ENCODE data around the gene NINL.

The NINL gene

DNA sequence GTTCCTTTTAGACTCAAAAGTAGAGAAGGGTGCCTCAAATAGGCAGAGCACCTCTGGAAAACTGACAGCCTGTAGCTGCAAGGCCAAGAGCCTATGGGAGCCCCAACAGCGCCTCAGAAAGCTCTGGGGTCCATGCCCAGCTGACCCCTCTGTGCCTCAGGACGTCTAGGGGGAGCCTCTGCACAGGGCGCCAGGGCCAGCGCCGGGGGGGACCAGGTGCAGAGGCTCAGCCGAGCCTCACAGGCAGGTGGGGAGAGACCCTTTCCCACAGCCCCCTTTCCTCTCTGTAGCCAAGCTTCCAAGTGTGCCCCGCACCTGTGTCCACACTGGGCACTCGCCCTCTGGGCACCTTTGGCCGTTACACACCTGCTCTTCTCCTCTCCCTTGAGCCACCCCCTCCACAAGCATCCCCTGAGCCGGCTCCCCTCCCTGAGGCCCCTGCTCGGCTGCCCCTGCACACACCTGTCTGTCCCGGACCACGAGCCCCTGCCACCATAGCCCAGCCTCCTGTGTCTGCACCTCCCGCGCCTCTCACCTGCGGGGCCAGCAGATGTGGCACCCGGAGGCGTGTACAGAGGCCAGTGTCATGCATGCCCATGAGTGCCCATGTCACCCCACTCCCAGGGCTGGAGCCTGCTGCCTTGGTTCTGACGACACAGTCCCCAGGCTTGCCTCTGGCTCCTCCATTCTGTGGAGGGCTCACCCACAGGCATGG lies 124.6 kb downstream of the NINL start:
- no peak for FAIRE-seq

DNA sequence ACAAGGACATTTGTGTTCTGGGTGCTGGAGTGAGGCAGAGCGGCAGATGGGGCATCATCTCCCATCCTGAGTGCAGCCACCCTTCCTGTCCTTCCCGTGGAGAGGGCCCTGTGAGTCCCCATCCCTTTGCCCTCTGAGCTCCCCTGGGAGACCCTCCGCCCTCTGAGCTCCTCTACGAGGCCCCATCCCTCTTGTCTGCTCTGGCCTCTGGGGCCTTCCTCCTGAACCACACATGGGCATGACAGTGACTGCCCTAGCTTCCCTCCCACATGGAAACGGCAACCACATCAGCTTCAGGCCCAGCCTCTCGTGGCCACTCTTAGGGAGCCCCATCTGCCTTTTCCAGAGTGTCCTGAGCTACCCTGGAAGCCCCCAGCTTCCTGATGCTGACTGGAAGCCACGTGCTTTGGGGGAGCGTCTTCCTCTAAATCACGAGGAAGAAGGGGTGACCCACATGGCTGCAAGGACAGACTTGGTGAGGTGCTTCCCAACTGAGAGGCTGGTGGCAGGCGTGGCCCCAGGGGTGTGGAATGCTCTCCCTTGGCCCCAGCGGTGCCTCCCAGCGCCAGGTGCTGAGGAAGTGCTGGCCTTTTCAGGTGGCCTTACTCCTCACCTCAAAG lies 125.3 kb downstream of the NINL start:
- FAIRE-seq: no peak

DNA sequence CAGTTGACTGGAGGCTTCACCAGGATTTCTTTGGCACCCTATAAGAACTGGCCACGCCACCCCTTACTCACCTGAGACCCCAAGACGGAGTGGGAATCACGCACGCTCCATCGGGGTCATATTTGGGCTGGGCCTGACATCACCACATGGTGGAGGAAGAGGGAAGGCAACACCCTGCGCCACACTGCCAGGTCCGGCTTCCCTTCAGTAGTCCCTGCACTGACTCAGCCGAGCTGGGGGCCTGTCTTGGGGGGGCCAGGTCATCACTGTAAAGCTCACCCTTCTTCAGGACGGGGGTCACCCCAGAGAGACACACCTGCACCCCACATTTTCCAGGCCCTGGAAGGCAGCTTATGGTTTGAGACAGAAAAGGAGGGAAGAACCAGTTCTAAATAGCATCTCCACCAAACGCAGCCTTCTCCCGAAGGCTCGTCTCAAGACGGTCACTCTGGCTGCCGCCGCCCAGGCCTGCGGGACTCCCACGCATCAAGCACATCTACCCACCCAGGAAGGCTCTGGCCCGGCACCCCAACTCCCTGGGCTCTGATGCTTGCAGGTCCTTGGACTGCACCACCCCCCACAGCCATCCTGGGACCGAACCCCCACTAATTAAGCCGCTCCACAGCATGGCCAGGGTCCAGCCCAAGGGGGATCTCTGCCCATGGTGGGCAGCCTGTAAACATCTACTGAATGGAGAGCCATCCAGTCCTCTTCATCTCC lies 126.1 kb downstream of the NINL start:
- no peak for FAIRE-seq

DNA sequence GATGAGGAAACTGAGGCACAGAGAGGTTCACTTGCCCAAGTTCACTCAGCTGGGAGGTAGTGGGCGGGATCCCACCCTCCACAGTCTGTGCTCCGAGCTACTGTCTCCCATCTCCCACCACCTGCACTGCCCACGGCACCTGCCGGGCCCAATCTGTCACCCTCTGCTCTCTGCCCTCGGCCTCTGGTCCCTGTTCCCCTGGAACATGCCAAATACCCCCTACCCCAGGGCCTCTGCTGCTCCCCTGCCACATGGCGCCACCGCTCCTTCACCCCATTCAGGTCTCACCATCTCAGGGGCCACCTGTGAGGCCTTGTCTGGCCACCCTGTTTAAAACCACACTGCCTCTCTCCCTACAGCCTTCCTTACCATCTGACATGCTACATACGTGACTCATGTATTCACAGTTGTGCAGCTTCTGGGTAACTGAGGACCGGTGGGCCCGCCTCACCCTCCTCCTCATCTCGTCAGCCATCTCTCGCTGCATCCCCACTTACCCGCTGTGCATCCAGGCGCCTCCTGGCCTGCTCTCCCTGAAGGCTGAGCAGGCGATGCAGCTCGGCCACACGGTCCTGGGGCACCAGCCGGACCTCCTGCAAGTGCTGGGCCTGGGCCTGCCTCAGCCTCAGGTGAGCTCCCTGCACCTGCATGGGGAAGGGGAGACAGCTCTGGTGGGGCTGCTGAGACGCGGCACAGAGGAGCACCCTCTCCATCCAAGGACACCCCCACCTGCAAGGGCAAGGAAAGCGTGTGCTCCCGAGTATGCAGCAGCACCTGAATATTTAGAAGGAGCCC lies 127.2 kb downstream of the NINL start:
- no peak for FAIRE-seq

DNA sequence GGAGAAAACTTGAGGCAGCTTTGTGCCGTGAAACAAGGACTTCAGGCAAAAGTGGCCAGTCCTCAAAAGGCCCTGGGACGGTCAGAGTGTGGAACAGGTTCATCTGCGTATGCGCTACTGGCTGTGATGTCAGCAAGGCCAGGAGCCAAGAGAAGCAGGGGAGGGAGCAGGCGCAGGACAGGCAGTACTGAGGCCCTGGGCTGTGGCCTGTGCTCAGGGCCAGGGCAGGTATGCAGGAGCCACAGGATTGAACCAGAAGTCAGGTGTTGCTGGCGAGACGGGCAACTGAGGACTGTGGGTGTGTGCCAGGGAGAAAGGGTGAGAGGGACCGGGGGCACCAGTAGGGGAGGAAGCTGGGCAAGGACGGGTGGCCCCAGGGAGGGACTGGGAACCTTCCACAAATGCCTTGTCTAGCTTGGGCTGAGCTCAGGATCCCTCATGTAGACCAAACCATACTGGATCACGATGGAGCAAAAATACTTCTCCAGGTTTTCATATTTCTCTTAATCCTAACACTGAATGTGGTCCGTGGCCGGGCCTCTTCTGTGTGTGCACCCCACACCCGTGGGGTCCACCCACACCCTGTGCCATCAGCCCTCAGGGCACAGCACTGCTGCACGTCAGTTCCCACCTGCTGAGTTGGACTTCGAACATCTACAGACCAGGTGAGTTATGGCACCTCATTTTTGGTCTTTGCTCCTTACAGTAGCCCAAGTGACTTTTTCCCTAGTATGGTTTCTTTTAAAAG lies 131.0 kb downstream of the NINL start:
- no peak for FAIRE-seq

DNA sequence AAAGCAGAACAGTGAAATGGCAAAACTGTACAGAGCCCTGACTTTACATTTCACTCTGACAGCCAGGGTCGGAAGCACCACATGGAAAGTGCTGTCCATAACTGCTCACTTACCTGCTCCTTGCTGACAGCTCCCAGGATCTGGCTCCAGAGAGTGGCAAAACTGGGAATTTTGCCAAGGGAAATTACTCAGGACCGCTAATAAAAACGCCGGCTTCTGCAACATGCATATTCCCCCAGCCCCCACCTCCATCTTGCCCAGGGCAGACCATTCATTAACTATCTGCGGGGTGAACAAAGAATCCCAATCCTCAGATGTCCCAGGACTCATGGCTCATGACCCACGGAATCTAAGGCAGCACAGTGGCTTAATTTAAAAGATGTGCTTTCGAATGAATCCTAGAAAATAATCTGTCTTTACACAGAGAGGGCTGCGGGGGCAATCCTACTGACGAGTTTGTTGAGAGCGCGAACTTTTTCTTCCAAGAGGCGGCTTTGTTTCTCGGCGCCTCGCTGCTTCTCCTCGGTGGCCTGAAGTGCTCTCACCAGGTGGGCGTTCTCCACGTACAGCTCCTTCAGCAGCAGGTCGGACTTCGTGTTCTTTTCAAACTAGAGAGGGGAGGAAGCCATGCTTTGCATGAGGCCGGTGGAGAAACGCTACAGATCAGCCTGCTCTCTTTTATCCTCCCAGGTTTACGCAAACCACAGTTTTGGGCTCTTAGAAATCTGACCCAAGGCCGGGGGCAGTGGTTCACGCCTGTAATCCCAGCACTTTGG lies 132.1 kb downstream of the NINL start:
- FAIRE-seq: no peak

DNA sequence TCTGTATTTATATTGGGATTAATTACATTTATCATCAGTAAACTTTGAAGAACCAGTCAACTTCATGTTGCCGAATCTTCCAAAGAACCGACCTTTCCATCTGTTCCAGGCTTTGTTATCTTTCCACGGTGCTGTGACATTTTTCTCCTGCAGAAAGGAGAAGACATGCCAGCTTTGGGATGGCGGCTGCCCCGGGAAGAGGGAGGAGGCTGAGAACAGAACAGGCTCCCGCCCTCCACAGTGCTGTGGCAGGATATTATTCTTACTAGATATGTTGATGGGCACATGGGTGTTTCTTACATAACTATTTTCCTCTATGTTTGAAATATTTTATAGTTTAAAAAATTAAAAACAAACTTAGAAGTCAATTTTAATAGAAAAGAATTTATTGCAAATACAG lies 133.0 kb downstream of the NINL start:
- no peak for FAIRE-seq

DNA sequence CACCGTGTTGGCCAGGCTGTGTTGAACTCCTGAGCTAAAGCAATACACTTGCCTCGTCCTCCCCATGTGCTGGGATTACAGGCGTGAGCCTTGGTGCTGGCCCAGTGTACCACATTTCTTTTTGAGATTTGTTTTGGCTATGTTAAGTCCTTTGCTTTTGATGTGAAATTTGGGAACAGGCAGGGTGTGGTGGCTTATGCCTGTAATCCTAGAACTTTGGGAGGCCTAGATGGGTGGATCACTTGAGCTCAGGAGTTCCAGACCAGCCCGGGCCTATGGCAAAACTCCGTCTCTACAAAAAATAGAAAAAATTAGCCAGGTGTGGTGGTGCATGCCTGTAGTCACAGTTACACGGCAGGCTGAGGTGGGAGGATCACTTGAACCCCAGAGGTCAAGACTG lies 137.7 kb downstream of the NINL start:
- no peak for FAIRE-seq

DNA sequence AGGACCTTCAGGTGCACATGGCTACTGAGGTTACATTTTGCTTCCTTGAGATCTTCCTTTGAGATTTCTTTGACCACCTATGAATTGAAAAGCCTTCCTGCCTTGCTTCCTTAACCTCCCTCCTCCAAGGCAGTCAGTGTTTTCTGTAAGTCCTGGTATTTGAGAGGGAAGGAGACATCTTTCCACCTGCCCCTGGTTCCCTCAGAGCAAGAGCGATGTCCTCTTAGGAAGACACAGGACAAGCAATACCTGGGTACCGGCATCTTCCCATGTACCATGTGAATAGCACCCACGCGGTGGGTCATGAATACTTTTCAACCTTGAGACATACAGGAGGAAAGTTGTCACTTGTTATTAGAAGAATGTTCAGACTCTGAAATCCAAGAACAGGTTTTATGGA lies 140.8 kb downstream of the NINL start:
- no peak for FAIRE-seq

DNA sequence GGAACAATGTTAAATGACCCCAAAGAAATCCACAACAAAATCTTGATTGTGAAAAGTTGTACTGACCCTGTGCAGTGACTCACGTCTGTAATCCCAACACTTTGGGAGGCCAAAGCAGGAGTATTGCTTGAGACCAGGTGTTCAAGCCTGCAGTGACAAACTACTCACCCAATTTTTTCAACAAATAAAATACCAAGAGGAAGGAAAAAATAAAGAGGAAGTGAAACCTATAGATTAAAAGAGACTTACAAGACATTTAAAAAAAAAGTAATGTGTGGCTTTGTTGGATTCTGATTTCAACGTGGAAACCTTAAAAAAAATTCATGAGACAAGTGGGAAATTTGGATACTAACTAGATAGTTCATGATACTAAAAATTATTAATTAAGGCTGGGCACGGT lies 146.0 kb downstream of the NINL start:
- no peak for FAIRE-seq

DNA sequence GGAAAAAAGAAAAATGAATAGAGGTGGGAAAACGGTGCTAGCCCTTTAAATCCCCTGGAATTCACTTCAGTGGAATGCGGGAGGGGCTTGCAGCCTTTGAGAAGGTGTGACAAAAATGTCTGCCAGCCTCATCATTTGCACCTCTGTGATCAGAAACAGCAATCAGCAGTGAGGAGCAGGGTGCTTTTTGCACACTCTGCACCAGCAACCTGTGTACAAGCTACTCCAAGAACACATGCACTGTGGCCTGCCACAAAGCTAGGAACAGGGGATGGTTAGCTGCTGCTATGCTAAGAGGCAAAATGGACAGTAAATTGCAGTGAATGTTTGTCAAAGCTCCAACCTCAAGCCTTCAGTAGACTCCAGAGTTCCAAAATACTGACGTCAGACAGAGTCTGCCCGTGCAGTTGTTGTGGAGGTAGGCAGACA lies 148.2 kb downstream of the NINL start:
- FAIRE-seq: no peak

DNA sequence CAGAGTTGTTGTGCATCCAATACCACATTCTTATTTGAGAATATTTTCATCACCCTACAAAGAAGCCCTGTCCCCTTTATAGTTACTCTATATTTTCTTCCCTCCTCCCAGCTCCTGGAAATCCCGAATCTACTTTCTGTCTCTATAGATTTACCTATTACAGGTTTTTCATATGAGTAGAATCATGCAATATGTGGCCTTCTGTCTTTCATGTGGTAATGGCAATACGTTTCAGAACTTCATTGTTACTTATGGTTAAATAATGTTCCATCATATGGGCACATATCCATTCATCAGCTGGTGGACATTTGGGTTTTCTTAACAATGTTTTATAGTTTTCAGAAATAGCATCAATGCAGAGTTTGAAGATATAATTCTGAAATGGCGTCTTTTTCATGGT lies 160.8 kb downstream of the NINL start:
- FAIRE-seq: no peak

DNA sequence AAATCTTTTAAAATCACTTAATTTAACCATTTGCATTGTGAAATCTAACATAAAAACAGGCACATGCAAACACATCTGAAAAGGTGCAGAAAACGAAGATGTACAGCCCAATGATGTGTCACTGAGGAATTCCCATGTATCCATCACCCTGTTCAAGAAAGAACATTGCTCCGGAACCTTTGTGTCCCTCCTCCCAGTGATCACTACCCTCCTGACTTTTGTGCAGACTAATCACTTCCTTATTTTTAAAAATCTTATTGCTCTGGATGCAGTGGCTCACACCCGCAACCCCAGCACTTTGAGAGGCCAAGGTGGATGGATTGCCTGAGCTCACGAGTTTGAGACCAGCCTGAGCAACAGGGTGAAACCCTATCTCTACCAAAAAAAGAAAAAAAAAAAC lies 163.3 kb downstream of the NINL start:
- no peak for FAIRE-seq

DNA sequence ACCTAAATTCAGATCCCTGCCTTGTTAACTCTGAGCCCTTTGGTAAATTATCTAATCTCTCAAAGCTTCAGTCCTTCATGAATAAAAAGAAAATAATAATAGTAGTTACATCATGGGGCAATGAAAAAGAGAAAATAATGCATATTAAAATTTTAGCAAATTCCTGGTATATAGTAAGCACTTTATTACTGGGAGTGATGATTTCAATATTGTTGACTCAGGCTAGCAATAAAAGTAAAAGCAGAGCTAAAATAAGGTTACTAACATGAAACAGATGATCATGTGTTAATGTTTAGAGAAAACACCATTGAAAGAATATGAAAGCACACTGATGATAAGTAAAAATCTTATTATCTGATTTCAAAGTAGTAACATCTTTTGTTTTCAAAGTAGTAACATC lies 164.2 kb downstream of the NINL start:
- FAIRE-seq: no peak

DNA sequence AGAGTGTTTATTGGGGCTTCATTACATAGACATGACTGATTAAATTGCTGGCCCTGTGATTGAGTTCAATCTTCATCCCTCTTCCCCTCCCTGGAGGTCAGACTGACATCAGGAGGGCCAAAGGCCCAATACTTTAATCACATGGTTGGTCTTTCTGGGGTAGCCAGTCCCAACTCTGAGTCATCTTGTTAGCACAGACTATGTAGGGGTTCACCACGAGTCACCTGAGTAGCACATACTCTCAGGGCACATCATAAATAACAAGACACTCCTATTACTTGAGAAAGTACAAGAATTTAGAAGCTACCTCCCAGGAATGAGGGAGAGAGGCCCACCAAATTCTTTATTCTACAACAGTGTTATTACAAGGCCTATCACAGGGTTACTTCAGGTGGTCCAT lies 166.6 kb downstream of the NINL start:
- no peak for FAIRE-seq

DNA sequence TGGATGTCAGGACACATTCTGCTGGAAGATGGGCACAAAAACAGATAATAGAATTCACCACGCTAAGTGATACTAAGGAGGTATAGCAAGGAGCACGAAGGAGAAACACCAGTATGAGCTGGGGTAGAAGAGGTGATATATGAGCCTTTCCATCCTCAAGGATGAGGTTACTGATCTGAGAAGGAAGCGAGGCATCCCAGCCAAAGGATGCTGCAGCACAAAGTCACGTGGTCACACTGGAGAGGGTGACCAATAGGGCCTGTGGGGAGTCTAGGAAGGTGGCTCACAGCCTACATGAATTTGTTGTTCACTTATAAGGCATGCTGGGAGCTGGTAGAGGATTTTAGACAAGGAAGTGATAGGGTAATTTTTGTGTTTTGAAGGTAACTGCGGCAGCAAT lies 176.4 kb downstream of the NINL start:
- no peak for FAIRE-seq

DNA sequence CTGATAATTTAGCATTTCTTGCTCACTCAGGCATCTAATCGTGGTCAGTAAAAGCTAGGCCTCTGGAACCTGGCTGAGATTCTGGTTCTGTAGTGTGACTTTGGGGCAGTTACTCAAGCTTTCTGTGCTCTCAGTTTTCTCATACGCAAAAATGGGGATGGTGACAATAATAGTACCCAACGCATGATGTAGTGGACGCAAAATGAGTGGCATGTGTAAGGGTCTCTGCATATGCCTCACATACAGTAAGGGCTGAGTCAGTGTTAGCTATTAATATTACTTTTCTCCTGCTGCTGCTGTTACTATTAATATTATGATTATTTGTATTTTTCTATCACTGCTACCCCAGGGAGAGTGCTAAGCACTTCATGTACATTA lies 177.2 kb downstream of the NINL start:
- no peak for FAIRE-seq

DNA sequence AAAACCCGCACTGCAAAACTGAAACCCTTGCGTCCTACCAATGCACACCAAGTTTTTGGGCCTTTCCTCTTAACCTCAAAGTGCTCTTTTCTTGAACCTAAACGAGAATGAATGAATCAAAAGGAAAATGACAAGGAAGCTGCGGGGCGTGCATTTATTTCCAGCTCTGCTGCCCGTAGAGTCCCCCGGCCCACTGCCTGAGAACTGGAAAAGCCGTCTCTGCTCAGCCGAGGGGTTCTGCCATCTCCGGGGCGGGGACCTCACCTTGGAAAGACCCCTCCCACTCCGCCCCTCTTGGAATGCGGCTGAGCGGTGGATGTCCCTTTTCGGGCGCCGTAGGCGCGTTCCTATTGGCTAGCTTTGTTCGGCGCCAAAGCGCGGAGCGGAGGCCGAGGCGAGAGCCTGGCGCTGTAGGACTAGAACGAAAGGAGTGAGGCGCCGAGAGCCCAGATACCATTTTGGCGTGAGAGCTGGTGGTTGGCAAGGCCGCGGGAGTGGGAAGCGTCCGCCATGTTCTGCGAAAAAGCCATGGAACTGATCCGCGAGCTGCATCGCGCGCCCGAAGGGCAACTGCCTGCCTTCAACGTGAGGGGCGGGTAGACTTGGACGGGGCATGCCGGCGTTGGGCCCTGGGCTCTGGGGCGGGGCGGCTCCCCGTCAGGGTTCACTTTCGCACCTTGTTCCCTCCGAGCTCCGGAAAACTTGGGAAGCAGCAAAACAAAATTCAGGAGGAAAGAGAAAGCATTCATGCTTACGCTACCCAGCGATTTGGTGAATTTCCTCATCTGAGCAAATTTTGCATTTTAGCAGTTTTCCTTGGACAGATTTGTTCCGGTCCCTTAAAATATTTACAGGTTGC lies 177.8 kb downstream of the NINL start, which contains the start of gene GINS1:
TSS of gene GINS1 (plus strand) at position 363 of the 859 bp plus-strand sequence. CDS start at position 511, 148 bp downstream.
- no peak for FAIRE-seq

All from A204.1 (cell line).